Endodermal cell (in vitro differentiated cells): ENCODE data around the gene CATSPERB. TPM values are rescaled to one million over a fixed set of nuclear protein-coding genes. Genes with fewer than 3 reads are reported as not detected.

Experiments
- DNase-seq: peaks from one replicate; pipeline ENCODE4 v3.0.0-alpha.2; 2017
- H3K27ac ChIP-seq: 2 replicates; pipeline ENCODE4 v1.5.1; 2013; ENCODE audit warnings: mild to moderate bottlenecking, low read depth, low read length, moderate library complexity
- H3K27me3 ChIP-seq: 2 replicates; pipeline ENCODE4 v1.6.1; 2013; ENCODE audit warnings: mild to moderate bottlenecking, low read length, moderate library complexity; ENCODE audit not compliant: insufficient read depth, control insufficient read depth, poor library complexity, severe bottlenecking
- H3K36me3 ChIP-seq: 2 replicates; pipeline ENCODE4 v1.7.0; 2013; ENCODE audit warnings: mild to moderate bottlenecking, low read length, moderate library complexity; ENCODE audit not compliant: control insufficient read depth, insufficient read depth
- H3K4me1 ChIP-seq: one replicate; pipeline ENCODE4 v1.7.0; 2013; ENCODE audit warnings: low read length; ENCODE audit not compliant: control insufficient read depth, insufficient read depth
- H3K4me3 ChIP-seq: 2 replicates; pipeline ENCODE4 v1.5.1; 2013; ENCODE audit warnings: mild to moderate bottlenecking, low read length, moderate library complexity
- H3K9ac ChIP-seq: 2 replicates; pipeline ENCODE4 v1.6.1; 2013; ENCODE audit warnings: mild to moderate bottlenecking, low read length, moderate library complexity; ENCODE audit not compliant: poor library complexity, severe bottlenecking; ENCODE audit errors: extremely low read depth
- H3K9me3 ChIP-seq: 2 replicates; pipeline ENCODE4 v1.6.1; 2013; ENCODE audit warnings: mild to moderate bottlenecking, low read length, moderate library complexity; ENCODE audit not compliant: control insufficient read depth
- H3K27ac Mint-ChIP-seq: 2 replicates; pipeline ENCODE4 v1.8.0; 2020; ENCODE audit warnings: mixed read lengths
- H3K27me3 Mint-ChIP-seq: 2 replicates; pipeline ENCODE4 v1.8.0; 2021; ENCODE audit warnings: mild to moderate bottlenecking, mixed read lengths; ENCODE audit not compliant: insufficient read depth
- H3K36me3 Mint-ChIP-seq: 2 replicates; pipeline ENCODE4 v1.8.0; 2020; ENCODE audit warnings: low read depth, mixed read lengths
- H3K4me1 Mint-ChIP-seq: 2 replicates; pipeline ENCODE4 v1.8.0; 2020; ENCODE audit warnings: mixed read lengths
- H3K4me3 Mint-ChIP-seq: 2 replicates; pipeline ENCODE4 v1.8.0; 2020; ENCODE audit warnings: mild to moderate bottlenecking, moderate library complexity, mixed read lengths
- H3K9me3 Mint-ChIP-seq: 2 replicates; pipeline ENCODE4 v1.8.0; 2020; ENCODE audit warnings: mild to moderate bottlenecking, mixed read lengths
- WGBS, 2 experiments: methylation state at CpG; one replicate each; pipeline versions ENCODE4 v1.1.5 to v1.1.7; 2013; ENCODE audit warnings: missing lambda C conversion rate in 2 of 2, mixed read lengths in 1 of 2; ENCODE audit not compliant: insufficient coverage in 1 of 2, insufficient read length in 1 of 2; 5-methylcytosine and 5-hydroxymethylcytosine counted together
- long read RNA-seq, 4 experiments: library from polyadenylated mRNA in 2 of 4; library from RNA in 1 of 4; library from capped mRNA in 1 of 4; stranded (forward) in 3 of 4; unstranded in 1 of 4; transcript quantifications; one replicate each; pipeline ENCODE4 v2.0.0, GENCODE V29; 2020 to 2021; ENCODE audit warnings: inconsistent platforms in 1 of 4
- polyA plus RNA-seq, 2 experiments: library from polyadenylated mRNA; stranded (reverse); fragments of 50-300 nt; gene quantifications; one replicate each; pipeline ENCODE4 v1.2.3, GENCODE V29; 2013
- total RNA-seq, 2 donors: library from RNA; stranded (reverse); fragmentation: NEBNext Ultra II Directional in 1 of 2; extraction: Animal tissue kit (Norgen Biotek cat#: 25700) in 1 of 2; gene quantifications; 2 replicates in 1 of 2; 3 replicates in 1 of 2; pipeline ENCODE4 v1.2.1, GENCODE V29; 2021
- TF ChIP-seq, protein P1 (sequence below): fragments of 200-600 bp; sonication (generic); conservative IDR thresholded peaks from 2 replicates; pipeline ENCODE4 v1.5.0; 2021; ENCODE audit warnings: antibody characterized with exemption, mild to moderate bottlenecking

Gene CATSPERB, protein sequence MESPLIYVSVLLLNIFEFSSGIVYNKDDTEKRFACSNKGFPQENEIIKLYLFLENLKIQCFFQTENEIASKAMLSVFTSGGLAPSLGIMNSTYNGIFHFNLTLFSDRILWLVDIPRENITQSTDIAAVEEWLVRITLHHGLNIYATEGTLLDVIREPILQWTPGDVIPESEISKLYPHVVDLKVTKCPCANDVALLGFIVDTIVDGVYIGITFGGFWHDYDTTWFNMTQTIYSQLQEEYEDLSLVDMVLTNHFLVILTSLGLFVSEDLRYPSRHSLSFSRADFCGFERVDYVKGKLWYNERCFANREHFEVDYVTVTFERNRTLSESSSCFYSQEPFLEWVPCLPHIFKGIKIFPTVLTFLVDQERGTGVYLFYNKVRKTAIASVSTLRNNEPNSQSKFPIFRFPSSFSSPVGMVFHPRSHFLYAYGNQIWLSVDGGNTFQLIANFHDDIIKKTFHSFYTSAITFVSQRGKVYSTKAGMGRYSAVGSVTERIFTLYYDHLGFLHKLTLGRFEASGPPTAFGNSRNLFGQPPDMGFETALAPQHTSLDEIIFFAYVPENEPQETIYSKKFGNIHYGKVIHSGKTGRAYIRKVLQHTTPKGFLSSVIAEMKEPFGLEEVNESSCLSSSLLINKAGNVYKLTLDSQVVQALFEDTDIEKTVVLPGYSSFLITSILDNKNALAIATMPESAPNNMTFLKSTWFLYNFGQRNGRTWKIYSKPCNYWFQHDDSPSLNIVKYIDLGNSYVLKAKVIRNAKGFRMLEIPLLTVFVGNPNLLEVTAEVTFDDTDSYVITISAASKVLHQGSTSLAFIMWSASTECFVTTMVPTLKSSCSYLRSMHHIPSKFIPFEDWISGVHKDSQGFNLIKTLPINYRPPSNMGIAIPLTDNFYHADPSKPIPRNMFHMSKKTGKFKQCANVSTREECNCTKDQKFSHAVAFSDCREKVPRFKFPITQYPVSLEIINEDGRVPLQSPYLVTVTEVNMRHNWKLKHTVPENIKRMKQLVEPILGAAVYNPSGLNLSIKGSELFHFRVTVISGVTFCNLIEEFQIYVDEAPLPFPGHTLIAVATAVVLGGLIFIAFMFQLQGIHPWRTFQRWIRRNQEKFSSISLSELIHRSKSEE
- total RNA-seq = under 1 TPM in 1 of 2 donors, not detected in 1; 0.64 TPM
- polyA plus RNA-seq (2013, experiment 1 of 2) = not detected
- not detected for polyA plus RNA-seq (2013, experiment 2 of 2)
- long read RNA-seq, experiment 1, partial matches to known transcripts = 1 of 1 reads
- long read RNA-seq, experiment 1, other reads (novel, unspliced or antisense) = 0 of 1 reads
- long read RNA-seq, experiment 2, partial matches to known transcripts = 0 of 2 reads
- long read RNA-seq, experiment 2, other reads (novel, unspliced or antisense) = 2 of 2 reads
- long read RNA-seq, experiment 3, partial matches to known transcripts = 0 of 2 reads
- long read RNA-seq, experiment 3, other reads (novel, unspliced or antisense) = 2 of 2 reads
- long read RNA-seq, experiment 4 = 0 reads

DNA sequence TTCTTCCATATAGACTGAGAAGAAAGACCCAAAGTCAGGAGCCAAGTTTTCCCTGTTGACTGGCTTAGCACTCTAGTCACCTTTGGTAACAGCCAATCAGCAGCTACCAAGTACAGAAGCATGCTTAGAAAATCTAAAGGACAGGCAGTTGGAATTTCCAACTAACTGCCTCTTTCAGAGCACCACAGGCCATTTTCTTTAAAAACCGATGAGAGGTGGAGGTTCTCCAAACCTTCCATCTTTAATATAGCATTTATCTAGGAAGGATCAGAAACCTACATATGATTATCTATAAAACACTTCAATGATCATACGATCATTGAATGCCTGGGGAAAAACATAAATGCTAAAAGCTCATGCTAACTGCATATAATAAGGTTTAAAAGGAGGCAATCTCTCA is at the start of gene CATSPERB:
Gene CATSPERB (minus strand): TSS at position 101 of the 400 bp plus-strand sequence. CDS start 2,607 bp downstream, outside the sequence.
- no peaks in the 10 kb centered on the region for H3K4me1 ChIP-seq
- H3K27ac ChIP-seq = peak within 1 kb of the TSS; percentile 5
- H3K4me3 ChIP-seq = no peak within 1 kb of the TSS
- no peak for DNase-seq
- no peaks in the 10 kb centered on the region for H3K4me1 Mint-ChIP-seq
- no peak within 1 kb of the TSS for H3K4me3 Mint-ChIP-seq
- no peak within 1 kb of the TSS for H3K27ac Mint-ChIP-seq
- no peaks in the 10 kb centered on the region for H3K36me3 Mint-ChIP-seq
- 92% methylated on average over 2 of the region's 2 CpGs; no CpG with 5 or more reads in 1 of the 2 experiments for WGBS, 2 experiments
- no peaks in the 10 kb centered on the region for H3K9me3 Mint-ChIP-seq
- H3K9me3 ChIP-seq = no peaks in the 10 kb centered on the region
- no peaks in the 10 kb centered on the region for H3K27me3 Mint-ChIP-seq
- TF ChIP-seq, protein P1, sequence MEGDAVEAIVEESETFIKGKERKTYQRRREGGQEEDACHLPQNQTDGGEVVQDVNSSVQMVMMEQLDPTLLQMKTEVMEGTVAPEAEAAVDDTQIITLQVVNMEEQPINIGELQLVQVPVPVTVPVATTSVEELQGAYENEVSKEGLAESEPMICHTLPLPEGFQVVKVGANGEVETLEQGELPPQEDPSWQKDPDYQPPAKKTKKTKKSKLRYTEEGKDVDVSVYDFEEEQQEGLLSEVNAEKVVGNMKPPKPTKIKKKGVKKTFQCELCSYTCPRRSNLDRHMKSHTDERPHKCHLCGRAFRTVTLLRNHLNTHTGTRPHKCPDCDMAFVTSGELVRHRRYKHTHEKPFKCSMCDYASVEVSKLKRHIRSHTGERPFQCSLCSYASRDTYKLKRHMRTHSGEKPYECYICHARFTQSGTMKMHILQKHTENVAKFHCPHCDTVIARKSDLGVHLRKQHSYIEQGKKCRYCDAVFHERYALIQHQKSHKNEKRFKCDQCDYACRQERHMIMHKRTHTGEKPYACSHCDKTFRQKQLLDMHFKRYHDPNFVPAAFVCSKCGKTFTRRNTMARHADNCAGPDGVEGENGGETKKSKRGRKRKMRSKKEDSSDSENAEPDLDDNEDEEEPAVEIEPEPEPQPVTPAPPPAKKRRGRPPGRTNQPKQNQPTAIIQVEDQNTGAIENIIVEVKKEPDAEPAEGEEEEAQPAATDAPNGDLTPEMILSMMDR = no peak
- no peaks in the 10 kb centered on the region for H3K27me3 ChIP-seq
- H3K36me3 ChIP-seq = no peaks in the 10 kb centered on the region
- H3K9ac ChIP-seq = no peak within 1 kb of the TSS

DNA sequence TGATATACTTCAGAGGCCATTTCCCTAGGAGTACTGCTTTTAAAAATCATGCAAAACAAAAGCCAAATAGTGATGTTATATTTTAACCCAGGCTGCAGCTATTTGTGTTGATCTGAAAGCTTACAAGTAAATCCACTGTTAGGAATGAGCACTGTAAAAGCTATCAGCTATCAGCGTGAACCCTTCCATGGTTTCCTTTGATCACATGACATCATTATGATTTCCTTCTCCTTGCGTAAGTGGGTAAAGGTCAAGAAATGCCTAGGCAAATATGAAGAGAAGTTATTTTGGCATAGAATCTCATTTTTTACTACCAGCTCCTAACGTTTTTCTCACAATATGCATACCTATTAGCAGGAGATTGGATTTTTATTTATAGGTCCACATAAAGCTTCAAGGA is 48.6 kb upstream of the CATSPERB start:
- H3K36me3 ChIP-seq = no peaks in the 10 kb centered on the region
- no peaks in the 10 kb centered on the region for H3K27me3 ChIP-seq
- H3K4me3 ChIP-seq = no peak overlapping the region
- H3K9ac ChIP-seq = no peak overlapping the region
- DNase-seq = no peak
- Mint-ChIP-seq H3K4me3 (no peak overlapping the region), H3K9me3 (no peaks in the 10 kb centered on the region), H3K27me3 (no peaks in the 10 kb centered on the region), H3K4me1 (peaks cover 3% of the 10 kb centered on the region), H3K36me3 (peaks cover 3% of the 10 kb centered on the region), H3K27ac (no peak overlapping the region)
- H3K9me3 ChIP-seq = no peaks in the 10 kb centered on the region
- WGBS, 2 experiments = 83 to 84% methylated on average over 1 to 2 of the region's 3 CpGs
- no peaks in the 10 kb centered on the region for H3K4me1 ChIP-seq
- H3K27ac ChIP-seq = no peak overlapping the region
- TF ChIP-seq, protein P1 = no peak

DNA sequence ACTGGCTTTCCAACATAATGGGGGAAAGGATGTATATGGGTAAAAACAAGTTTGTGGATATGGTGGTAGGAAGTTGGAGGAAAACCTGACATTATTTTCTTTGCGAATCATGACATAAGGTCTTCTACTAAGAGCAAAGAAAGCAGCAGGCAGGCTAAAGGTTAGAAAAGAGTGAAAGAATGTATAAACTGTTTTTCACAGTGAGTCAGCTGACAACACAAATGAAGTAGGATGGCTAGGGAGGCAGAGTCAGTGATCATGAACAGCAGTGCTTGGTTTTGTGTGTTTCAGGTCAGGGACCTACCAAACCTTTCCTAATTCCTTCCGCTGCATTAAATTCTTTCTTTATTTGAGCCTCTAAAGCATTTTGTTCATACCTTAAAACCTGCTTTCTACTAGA is 46.3 kb upstream of the CATSPERB start:
- no peak overlapping the region for H3K4me3 ChIP-seq
- TF ChIP-seq, protein P1 = no peak
- Mint-ChIP-seq H3K4me1 (peaks cover 9% of the 10 kb centered on the region), H3K9me3 (no peaks in the 10 kb centered on the region), H3K27ac (no peak overlapping the region), H3K36me3 (no peaks in the 10 kb centered on the region), H3K4me3 (no peak overlapping the region), H3K27me3 (no peaks in the 10 kb centered on the region)
- no peak overlapping the region for H3K27ac ChIP-seq
- H3K27me3 ChIP-seq = no peaks in the 10 kb centered on the region
- no peaks in the 10 kb centered on the region for H3K4me1 ChIP-seq
- WGBS, 2 experiments = 100% methylated on average over 2 of the region's 2 CpGs
- H3K36me3 ChIP-seq = no peaks in the 10 kb centered on the region
- no peaks in the 10 kb centered on the region for H3K9me3 ChIP-seq
- DNase-seq = no peak
- H3K9ac ChIP-seq = no peak overlapping the region
